ENCODE measurements around the gene PPP1R26. TPM values are rescaled to one million over a fixed set of nuclear protein-coding genes. Genes with fewer than 3 reads are reported as not detected.

The PPP1R26 gene
- total and polyA plus RNA-seq, 2 of the 13 experiments (the other 11 are each of a cell fraction or from before 2014, with no cell fraction given), result 8.6 to 11.6 TPM

DNA sequence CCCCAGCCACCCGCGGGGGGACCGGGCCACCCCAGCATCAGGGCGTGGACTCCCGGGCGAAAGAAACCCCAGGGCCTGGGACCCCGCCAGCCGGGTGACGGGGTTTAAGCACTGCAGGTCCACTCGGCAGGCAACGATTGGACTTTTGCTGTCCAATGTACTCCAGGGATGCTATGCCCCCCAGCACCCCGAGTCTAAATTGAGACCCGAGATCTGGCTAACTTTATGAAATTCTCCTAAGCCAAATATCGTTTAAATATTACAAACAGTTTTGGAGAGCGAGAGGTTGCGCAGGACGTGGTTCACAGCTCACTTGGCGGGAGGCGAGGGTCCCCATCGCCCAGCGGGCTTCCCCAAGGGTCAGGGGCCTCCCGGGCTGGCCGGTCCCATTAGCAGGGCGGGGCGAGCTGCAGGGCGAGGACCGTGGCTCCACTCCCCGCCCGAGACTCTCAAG, 20.5 kb downstream of the PPP1R26 start:
- Histone ChIP-seq H3K27ac (ENCODE audit: extremely low read length, insufficient read depth, low read length) (peak overlapping the region; percentile 37), H2AFZ (ENCODE audit: low read length) (no peak overlapping the region), H3K4me1 (ENCODE audit: insufficient read depth, low read length) (peaks cover 24% of the 10 kb centered on the region), H3K27me3 (ENCODE audit: control insufficient read depth in 1 of 2, insufficient read depth in 2 of 2, low read length in 2 of 2) (no peaks in the 10 kb centered on the region), H4K20me1 (ENCODE audit: insufficient read depth, low read length) (peaks cover 16% of the 10 kb centered on the region), H3K36me3 (replicated peaks in 1 of 2; ENCODE audit: control insufficient read depth in 1 of 2, insufficient read depth in 2 of 2, low read length in 2 of 2) (peaks cover 13 to 25% of the 10 kb centered on the region in 2 experiments), H3K9ac (ENCODE audit: insufficient read depth, low read depth, low read length) (peak overlapping the region; percentile 89), H3K4me3 (replicated peaks in 1 of 3; ENCODE audit: insufficient read depth in 1 of 3, low read depth in 2 of 3, low read length in 3 of 3) (peak overlapping the region; percentile 80 to 96 (median 92)), H3K4me2 (ENCODE audit: low read depth, low read length) (peak overlapping the region; percentile 99), H3K79me2 (ENCODE audit: insufficient read depth, low read length) (peaks cover 10% of the 10 kb centered on the region), H3K9me3 (ENCODE audit: low read length) (no peaks in the 10 kb centered on the region)
- peak; percentile 18 for ATAC-seq
- WGBS (ENCODE audit: low lambda C conversion rate), result 2% methylated on average over 10 of the region's 29 CpGs
- intact Hi-C loops (cut with micrococcal nuclease; ENCODE audit: unreplicated experiment) (loop anchor here (2.0 kb wide), 1 partner anchor 19 kb away; no protein-coding TSS in a partner anchor), in situ Hi-C loops (cut with HindIII; ENCODE audit: extremely low pct_ligation_motif_present, low pct_unique_long_range_greater_than_20kb) (no loop called here)
- no TSS peak for BruUV-seq (replicated peaks)
- no peak for DNase-seq (ENCODE audit: low spot score)
- CTCF ChIA-PET (ENCODE audit: low intra/inter-chr PET ratio, low total read pairs), result no interaction called here
- POLR2A ChIA-PET, result interaction anchor here (1.1 to 2.3 kb wide), 2 partner anchors 9 to 20 kb away, joined by 6 to 12 read pairs; no protein-coding TSS in a partner anchor
- FAIRE-seq, result no peak
- peak; percentile 41; the same call in 1 of the 2 replicates for TF ChIP-seq ZNF441 (CRISPR knock-in tag; IDR thresholded peaks at IDR 0.05; ENCODE audit: borderline replicate concordance)
- 0 out of 2 replicates have a peak, but pooled peaks have one; percentile 19 for TF ChIP-seq NKX3-1 (CRISPR knock-in tag; IDR thresholded peaks at IDR 0.05)
- TF ChIP-seq ONECUT2 (CRISPR knock-in tag; IDR thresholded peaks at IDR 0.05), result 0 out of 2 replicates have a peak, but pooled peaks have one; percentile 9
- TF ChIP-seq MAFK (conservative IDR thresholded peaks at IDR 0.05 in 1 of 2, IDR thresholded peaks at IDR 0.05 in 1 of 2; ENCODE audit: low read length in 2 of 2), result no peak
- TF ChIP-seq ZNF569 (CRISPR knock-in tag; IDR thresholded peaks at IDR 0.05; ENCODE audit: borderline replicate concordance), result 0 out of 2 replicates have a peak, but pooled peaks have one; percentile 1
- TF ChIP-seq, protein P1, sequence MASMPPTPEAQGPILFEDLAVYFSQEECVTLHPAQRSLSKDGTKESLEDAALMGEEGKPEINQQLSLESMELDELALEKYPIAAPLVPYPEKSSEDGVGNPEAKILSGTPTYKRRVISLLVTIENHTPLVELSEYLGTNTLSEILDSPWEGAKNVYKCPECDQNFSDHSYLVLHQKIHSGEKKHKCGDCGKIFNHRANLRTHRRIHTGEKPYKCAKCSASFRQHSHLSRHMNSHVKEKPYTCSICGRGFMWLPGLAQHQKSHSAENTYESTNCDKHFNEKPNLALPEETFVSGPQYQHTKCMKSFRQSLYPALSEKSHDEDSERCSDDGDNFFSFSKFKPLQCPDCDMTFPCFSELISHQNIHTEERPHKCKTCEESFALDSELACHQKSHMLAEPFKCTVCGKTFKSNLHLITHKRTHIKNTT (CRISPR knock-in tag; IDR thresholded peaks at IDR 0.05), result no peak
- TF ChIP-seq ZFP36L1 (CRISPR knock-in tag; IDR thresholded peaks at IDR 0.05), result 0 out of 2 replicates have a peak, but pooled peaks have one; percentile 8
- no peak for TF ChIP-seq ZNF563 (CRISPR knock-in tag; IDR thresholded peaks at IDR 0.05)
- no peak for TF ChIP-seq ZFX (CRISPR knock-in tag; IDR thresholded peaks at IDR 0.05; ENCODE audit: low read depth)
- TF ChIP-seq ZNF746 (CRISPR knock-in tag; IDR thresholded peaks at IDR 0.05), result peak; percentile 31; the same call in 1 of the 2 replicates
- no peak for TF ChIP-seq SMAD1 (CRISPR knock-in tag; IDR thresholded peaks at IDR 0.05; ENCODE audit: borderline replicate concordance, low read depth)
- peak; percentile 4; the same call in 1 of the 2 replicates for TF ChIP-seq ZNF772 (CRISPR knock-in tag; IDR thresholded peaks at IDR 0.05)
- no peak for TF ChIP-seq RFX1 (IDR thresholded peaks at IDR 0.05)
- TF ChIP-seq, protein P2, sequence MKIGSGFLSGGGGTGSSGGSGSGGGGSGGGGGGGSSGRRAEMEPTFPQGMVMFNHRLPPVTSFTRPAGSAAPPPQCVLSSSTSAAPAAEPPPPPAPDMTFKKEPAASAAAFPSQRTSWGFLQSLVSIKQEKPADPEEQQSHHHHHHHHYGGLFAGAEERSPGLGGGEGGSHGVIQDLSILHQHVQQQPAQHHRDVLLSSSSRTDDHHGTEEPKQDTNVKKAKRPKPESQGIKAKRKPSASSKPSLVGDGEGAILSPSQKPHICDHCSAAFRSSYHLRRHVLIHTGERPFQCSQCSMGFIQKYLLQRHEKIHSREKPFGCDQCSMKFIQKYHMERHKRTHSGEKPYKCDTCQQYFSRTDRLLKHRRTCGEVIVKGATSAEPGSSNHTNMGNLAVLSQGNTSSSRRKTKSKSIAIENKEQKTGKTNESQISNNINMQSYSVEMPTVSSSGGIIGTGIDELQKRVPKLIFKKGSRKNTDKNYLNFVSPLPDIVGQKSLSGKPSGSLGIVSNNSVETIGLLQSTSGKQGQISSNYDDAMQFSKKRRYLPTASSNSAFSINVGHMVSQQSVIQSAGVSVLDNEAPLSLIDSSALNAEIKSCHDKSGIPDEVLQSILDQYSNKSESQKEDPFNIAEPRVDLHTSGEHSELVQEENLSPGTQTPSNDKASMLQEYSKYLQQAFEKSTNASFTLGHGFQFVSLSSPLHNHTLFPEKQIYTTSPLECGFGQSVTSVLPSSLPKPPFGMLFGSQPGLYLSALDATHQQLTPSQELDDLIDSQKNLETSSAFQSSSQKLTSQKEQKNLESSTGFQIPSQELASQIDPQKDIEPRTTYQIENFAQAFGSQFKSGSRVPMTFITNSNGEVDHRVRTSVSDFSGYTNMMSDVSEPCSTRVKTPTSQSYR (CRISPR knock-in tag; IDR thresholded peaks at IDR 0.05; ENCODE audit: borderline replicate concordance), result no peak
- no peak for TF ChIP-seq ZNF570 (CRISPR knock-in tag; IDR thresholded peaks at IDR 0.05; ENCODE audit: borderline replicate concordance)
- no peak for TF ChIP-seq ZFP41 (CRISPR knock-in tag; IDR thresholded peaks at IDR 0.05; ENCODE audit: borderline replicate concordance)
- TF ChIP-seq, protein P3, sequence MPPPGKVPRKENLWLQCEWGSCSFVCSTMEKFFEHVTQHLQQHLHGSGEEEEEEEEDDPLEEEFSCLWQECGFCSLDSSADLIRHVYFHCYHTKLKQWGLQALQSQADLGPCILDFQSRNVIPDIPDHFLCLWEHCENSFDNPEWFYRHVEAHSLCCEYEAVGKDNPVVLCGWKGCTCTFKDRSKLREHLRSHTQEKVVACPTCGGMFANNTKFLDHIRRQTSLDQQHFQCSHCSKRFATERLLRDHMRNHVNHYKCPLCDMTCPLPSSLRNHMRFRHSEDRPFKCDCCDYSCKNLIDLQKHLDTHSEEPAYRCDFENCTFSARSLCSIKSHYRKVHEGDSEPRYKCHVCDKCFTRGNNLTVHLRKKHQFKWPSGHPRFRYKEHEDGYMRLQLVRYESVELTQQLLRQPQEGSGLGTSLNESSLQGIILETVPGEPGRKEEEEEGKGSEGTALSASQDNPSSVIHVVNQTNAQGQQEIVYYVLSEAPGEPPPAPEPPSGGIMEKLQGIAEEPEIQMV (CRISPR knock-in tag; IDR thresholded peaks at IDR 0.05; ENCODE audit: low read depth), result no peak
- TF ChIP-seq CENPX (CRISPR knock-in tag; IDR thresholded peaks at IDR 0.05), result no peak
- TF ChIP-seq MTF2 (CRISPR knock-in tag; IDR thresholded peaks at IDR 0.05; ENCODE audit: borderline replicate concordance), result no peak

Data from HepG2 (cell line).